IMR-90 (cell line): ENCODE data around the gene HELZ. TPM values are rescaled to one million over a fixed set of nuclear protein-coding genes. Genes with fewer than 3 reads are reported as not detected.

ENCODE experiments used
- ATAC-seq: fragments of 200-7000 bp; cut with Tn5 transposase; 2 replicates; pipeline ENCODE4 v1.9.1; 2020; ENCODE audit warnings: low read depth, mild to moderate bottlenecking, moderate library complexity
- BruUV-seq: library from RNA; stranded (reverse); fragments of 400-500 nt; replicated peaks from 2 replicates; lab custom pipeline; 2021; lab: Mats Ljungman, UMichigan
- CTCF ChIA-PET: fragments of 300-600 bp; formaldehyde crosslinking; extraction: SDS; loops from one replicate; lab custom pipeline; 2021; ENCODE audit warnings: antibody characterized with exemption; lab: Yijun Ruan, JAX
- POLR2A ChIA-PET: fragments of 300-600 bp; sonication (Branson Sonifier 250); formaldehyde crosslinking; loops from one replicate; lab custom pipeline; 2022; ENCODE audit warnings: antibody characterized with exemption; ENCODE audit not compliant: unreplicated experiment; lab: Charles Lee
- DNase-seq: peaks from one replicate; pipeline ENCODE4 v3.0.0; 2013
- H2AFZ ChIP-seq: replicated peaks from 2 replicates; pipeline ENCODE3; 2013; ENCODE audit warnings: low read length, mild to moderate bottlenecking; ENCODE audit not compliant: poor library complexity
- H2AK5ac ChIP-seq: 2 replicates; pipeline ENCODE4 v1.6.1; 2013; ENCODE audit warnings: low read depth, low read length, inconsistent platforms
- H2AK9ac ChIP-seq: replicated peaks from 2 replicates; pipeline ENCODE3; 2013; ENCODE audit warnings: mild to moderate bottlenecking, low read depth, low read length, moderate library complexity; ENCODE audit not compliant: poor library complexity
- H2BK120ac ChIP-seq: 2 replicates; pipeline ENCODE4 v1.6.1; 2013; ENCODE audit warnings: low read depth, low read length, inconsistent platforms
- H2BK15ac ChIP-seq: 3 replicates; pipeline ENCODE4 v1.6.1; 2013; ENCODE audit warnings: low read depth, low read length, inconsistent platforms
- H2BK20ac ChIP-seq: 2 replicates; pipeline ENCODE4 v1.6.1; 2013; ENCODE audit warnings: low read depth, mild to moderate bottlenecking, inconsistent platforms, low read length, moderate library complexity
- H2BK5ac ChIP-seq: 2 replicates; pipeline ENCODE4 v1.6.1; 2013; ENCODE audit warnings: mild to moderate bottlenecking, low read depth, low read length, inconsistent platforms; ENCODE audit not compliant: poor library complexity, severe bottlenecking
- H3K14ac ChIP-seq: replicated peaks from 2 replicates; pipeline ENCODE4 v1.6.1; 2013; ENCODE audit warnings: low read depth, low read length, inconsistent platforms
- H3K18ac ChIP-seq: 2 replicates; pipeline ENCODE4 v1.6.1; 2013; ENCODE audit warnings: low read depth, low read length, control low read depth
- H3K23ac ChIP-seq: 2 replicates; pipeline ENCODE4 v1.6.1; 2013; ENCODE audit warnings: low read depth, low read length, inconsistent platforms
- H3K27ac ChIP-seq: 2 replicates; pipeline ENCODE4 v1.5.1; 2013; ENCODE audit warnings: mild to moderate bottlenecking, control low read depth, low read length; ENCODE audit not compliant: insufficient read depth
- H3K27me3 ChIP-seq: 2 replicates; pipeline ENCODE4 v1.6.1; 2013; ENCODE audit warnings: low read length; ENCODE audit not compliant: control insufficient read depth, insufficient read depth
- H3K36me3 ChIP-seq: 2 replicates; pipeline ENCODE4 v1.6.1; 2013; ENCODE audit warnings: low read length, mixed read lengths; ENCODE audit not compliant: control insufficient read depth, insufficient read depth
- H3K4ac ChIP-seq: 2 replicates; pipeline ENCODE4 v1.6.1; 2013; ENCODE audit warnings: low read depth, low read length, inconsistent platforms
- H3K4me1 ChIP-seq: 2 replicates; pipeline ENCODE4 v1.6.1; 2013; ENCODE audit warnings: low read length, mixed read lengths; ENCODE audit not compliant: control insufficient read depth, insufficient read depth
- H3K4me2 ChIP-seq: 2 replicates; pipeline ENCODE4 v1.6.1; 2013; ENCODE audit warnings: low read depth, mild to moderate bottlenecking, control low read depth, low read length, moderate library complexity
- H3K4me3 ChIP-seq: 2 replicates; pipeline ENCODE4 v1.5.1; 2013; ENCODE audit warnings: low read depth, mild to moderate bottlenecking, control low read depth, low read length, moderate library complexity; ENCODE audit not compliant: insufficient read depth
- H3K56ac ChIP-seq: 2 replicates; pipeline ENCODE4 v1.6.1; 2013; ENCODE audit warnings: low read length, inconsistent platforms; ENCODE audit not compliant: insufficient read depth; ENCODE audit errors: extremely low read depth
- H3K79me1 ChIP-seq, 2 experiments: 2 replicates each; pipeline ENCODE4 v1.6.1; 2013; ENCODE audit warnings: low read length in 2 of 2, inconsistent platforms in 1 of 2, low read depth in 1 of 2
- H3K9ac ChIP-seq: 2 replicates; pipeline ENCODE4 v1.6.1; 2013; ENCODE audit warnings: low read depth, low read length, control low read depth
- H3K9me1 ChIP-seq: 2 replicates; pipeline ENCODE4 v1.6.1; 2013; ENCODE audit warnings: low read length, inconsistent platforms; ENCODE audit not compliant: insufficient read depth
- H3K9me3 ChIP-seq: 2 replicates; pipeline ENCODE4 v1.6.1; 2013; ENCODE audit warnings: low read length; ENCODE audit not compliant: control insufficient read depth, insufficient read depth
- H4K20me1 ChIP-seq: 2 replicates; pipeline ENCODE4 v1.6.1; 2013; ENCODE audit warnings: low read length, inconsistent platforms; ENCODE audit not compliant: insufficient read depth
- H4K5ac ChIP-seq: 2 replicates; pipeline ENCODE4 v1.6.1; 2013; ENCODE audit warnings: mild to moderate bottlenecking, low read depth, low read length, control low read depth
- H4K8ac ChIP-seq, 2 experiments: 2 replicates each; pipeline ENCODE4 v1.6.1; 2013; ENCODE audit warnings: low read depth in 2 of 2, low read length in 2 of 2, control low read depth in 1 of 2, inconsistent platforms in 1 of 2
- H4K91ac ChIP-seq: 2 replicates; pipeline ENCODE4 v1.6.1; 2013; ENCODE audit warnings: low read depth, low read length, inconsistent platforms; ENCODE audit not compliant: insufficient read depth
- BHLHE40 ChIP-seq: fragments of 150-350 bp; IDR thresholded peaks from 2 replicates; pipeline ENCODE4 v1.6.1; 2016; ENCODE audit warnings: mild to moderate bottlenecking, low read depth, low read length
- CEBPB ChIP-seq: IDR thresholded peaks from 2 replicates; pipeline ENCODE4 v1.6.1; 2012; ENCODE audit warnings: low read depth, low read length, improper control_type of control experiment
- CHD1 ChIP-seq: IDR thresholded peaks from 2 replicates; pipeline ENCODE4 v1.6.1; 2012; ENCODE audit warnings: low read depth, low read length, improper control_type of control experiment
- ELK1 ChIP-seq: fragments of 150-350 bp; IDR thresholded peaks from 2 replicates; pipeline ENCODE4 v1.6.1; 2016; ENCODE audit warnings: low read depth, mild to moderate bottlenecking, low read length, moderate library complexity, borderline replicate concordance
- FOS ChIP-seq: fragments of 150-350 bp; IDR thresholded peaks from 2 replicates; pipeline ENCODE4 v1.6.1; 2016; ENCODE audit warnings: low read depth, low read length
- MAFK ChIP-seq: IDR thresholded peaks from 2 replicates; pipeline ENCODE4 v1.6.1; 2012; ENCODE audit warnings: low read depth, low read length, improper control_type of control experiment
- MAZ ChIP-seq: IDR thresholded peaks from 2 replicates; pipeline ENCODE4 v1.6.1; 2012; ENCODE audit warnings: low read depth, mild to moderate bottlenecking, low read length, improper control_type of control experiment, moderate library complexity, borderline replicate concordance
- MXI1 ChIP-seq: IDR thresholded peaks from 2 replicates; pipeline ENCODE4 v1.6.1; 2012; ENCODE audit warnings: low read depth, mild to moderate bottlenecking, low read length, moderate library complexity, borderline replicate concordance
- NFE2L2 ChIP-seq: fragments of 150-350 bp; IDR thresholded peaks from 2 replicates; pipeline ENCODE4 v1.6.1; 2016; ENCODE audit warnings: low read depth, mild to moderate bottlenecking, low read length
- POLR2A ChIP-seq: IDR thresholded peaks from 2 replicates; pipeline ENCODE4 v1.6.1; 2012; ENCODE audit warnings: mild to moderate bottlenecking, low read depth, low read length
- RAD21 ChIP-seq: IDR thresholded peaks from 2 replicates; pipeline ENCODE4 v1.6.1; 2012; ENCODE audit warnings: low read length, improper control_type of control experiment
- RCOR1 ChIP-seq: IDR thresholded peaks from 2 replicates; pipeline ENCODE4 v1.6.1; 2012; ENCODE audit warnings: mild to moderate bottlenecking, low read length, improper control_type of control experiment; ENCODE audit not compliant: insufficient replicate concordance
- RFX5 ChIP-seq: IDR thresholded peaks from 2 replicates; pipeline ENCODE4 v1.8.0; 2012; ENCODE audit warnings: low read depth, mild to moderate bottlenecking, low read length, moderate library complexity
- SMC3 ChIP-seq: fragments of 150-350 bp; IDR thresholded peaks from 2 replicates; pipeline ENCODE4 v1.6.1; 2016; ENCODE audit warnings: low read depth, mild to moderate bottlenecking, antibody characterized with exemption, low read length, moderate library complexity
- dilution Hi-C: fragments of 300-500 bp; cut with HindIII; formaldehyde crosslinking; loops from one replicate; pipeline ENCODE4 v1.14.3; 2018; ENCODE audit warnings: low sequenced_read_pairs; ENCODE audit not compliant: unreplicated experiment
- in situ Hi-C: fragments of 300-500 bp; cut with MboI; formaldehyde crosslinking; loops from 3 replicates; pipeline ENCODE4 v1.14.3; 2019; ENCODE audit warnings: low sequenced_read_pairs, inconsistent platforms, mixed read lengths
- intact Hi-C: fragments of 100-400 bp; cut with micrococcal nuclease; formaldehyde crosslinking; loops from 2 replicates; pipeline ENCODE4 v1.10.0; 2022
- polyA plus RNA-seq, 3 experiments: library from polyadenylated mRNA; depleted of rRNA; stranded (reverse); fragments of >200 nt; gene quantifications; 2 replicates each; pipeline ENCODE4 v1.2.3, GENCODE V29; 2012; ENCODE audit warnings: low replicate concordance in 1 of 3
- total RNA-seq: library from RNA; depleted of rRNA; stranded (reverse); fragments of >200 nt; gene quantifications from 2 replicates; pipeline ENCODE4 v1.2.3, GENCODE V29; 2012
- TF ChIP-seq, protein P1 (sequence below): fragments of 150-350 bp; IDR thresholded peaks from 2 replicates; pipeline ENCODE4 v1.6.1; 2017; ENCODE audit warnings: mild to moderate bottlenecking, antibody characterized with exemption, low read length, low read depth
- TF ChIP-seq, protein P2 (sequence below): conservative IDR thresholded peaks from 2 replicates; pipeline ENCODE4 v1.5.1; 2012; ENCODE audit warnings: mild to moderate bottlenecking, low read depth, low read length, improper control_type of control experiment

The HELZ gene
- total and polyA plus RNA-seq, 2 of the 4 experiments (the other 2 are of a cell fraction) = 8.0 to 60.6 TPM

DNA sequence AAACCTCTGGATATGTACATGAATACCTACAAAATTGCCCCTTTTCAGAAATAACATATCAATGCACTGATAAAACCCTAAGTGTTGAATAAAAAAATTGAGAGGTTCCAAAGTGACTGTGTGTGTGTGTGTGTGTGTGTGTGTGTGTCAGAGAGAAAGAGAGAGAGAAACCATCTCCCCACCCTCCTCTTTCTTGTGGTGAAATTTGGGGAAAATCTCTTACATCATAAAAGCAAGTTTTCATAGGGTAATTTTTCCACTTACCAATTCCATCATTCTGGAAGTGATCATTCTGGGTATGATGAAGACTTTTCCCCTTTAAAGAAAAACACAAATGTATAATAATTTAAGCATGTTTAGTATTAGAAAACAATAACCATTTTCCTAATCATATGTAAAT, 121.3 kb downstream of the HELZ start:
- Histone ChIP-seq H3K14ac (no peak overlapping the region), H4K91ac (no peak overlapping the region), H4K5ac (no peak overlapping the region), H3K4me3 (no peak overlapping the region), H2AK5ac (no peak overlapping the region), H2AK9ac (no peak overlapping the region), H2BK5ac (no peak overlapping the region), H2BK20ac (no peak overlapping the region), H2AFZ (no peak overlapping the region), H3K27ac (no peak overlapping the region), H3K36me3 (peaks cover 21% of the 10 kb centered on the region), H4K20me1 (no peaks in the 10 kb centered on the region), H3K4me1 (no peaks in the 10 kb centered on the region), H3K4me2 (no peak overlapping the region), H3K27me3 (no peaks in the 10 kb centered on the region), H3K9ac (no peak overlapping the region), H3K4ac (no peak overlapping the region), H3K9me1 (peaks cover 3% of the 10 kb centered on the region; the same call in 1 of the 2 replicates), H2BK15ac (no peak overlapping the region), H2BK120ac (no peak overlapping the region), H3K23ac (no peak overlapping the region), H3K56ac (no peak overlapping the region), H3K18ac (no peak overlapping the region), H4K8ac (no peak overlapping the region), H3K79me1 (peaks cover 8 to 13% of the 10 kb centered on the region in 2 experiments; a peak in 2 of 4 replicates), H3K9me3 (no peaks in the 10 kb centered on the region)
- dilution Hi-C loops (no loop called here), in situ Hi-C loops (no loop called here), intact Hi-C loops (no loop called here)
- TF ChIP-seq ELK1 (no peak), RCOR1 (no peak), RFX5 (no peak), CEBPB (no peak), FOS (no peak), RAD21 (no peak), BHLHE40 (no peak), POLR2A (no peak), MAFK (no peak), MAZ (no peak), NFE2L2 (no peak), SMC3 (no peak), MXI1 (no peak), CHD1 (no peak)
- TF ChIP-seq, protein P1, sequence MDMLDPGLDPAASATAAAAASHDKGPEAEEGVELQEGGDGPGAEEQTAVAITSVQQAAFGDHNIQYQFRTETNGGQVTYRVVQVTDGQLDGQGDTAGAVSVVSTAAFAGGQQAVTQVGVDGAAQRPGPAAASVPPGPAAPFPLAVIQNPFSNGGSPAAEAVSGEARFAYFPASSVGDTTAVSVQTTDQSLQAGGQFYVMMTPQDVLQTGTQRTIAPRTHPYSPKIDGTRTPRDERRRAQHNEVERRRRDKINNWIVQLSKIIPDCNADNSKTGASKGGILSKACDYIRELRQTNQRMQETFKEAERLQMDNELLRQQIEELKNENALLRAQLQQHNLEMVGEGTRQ = no peak
- TF ChIP-seq, protein P2, sequence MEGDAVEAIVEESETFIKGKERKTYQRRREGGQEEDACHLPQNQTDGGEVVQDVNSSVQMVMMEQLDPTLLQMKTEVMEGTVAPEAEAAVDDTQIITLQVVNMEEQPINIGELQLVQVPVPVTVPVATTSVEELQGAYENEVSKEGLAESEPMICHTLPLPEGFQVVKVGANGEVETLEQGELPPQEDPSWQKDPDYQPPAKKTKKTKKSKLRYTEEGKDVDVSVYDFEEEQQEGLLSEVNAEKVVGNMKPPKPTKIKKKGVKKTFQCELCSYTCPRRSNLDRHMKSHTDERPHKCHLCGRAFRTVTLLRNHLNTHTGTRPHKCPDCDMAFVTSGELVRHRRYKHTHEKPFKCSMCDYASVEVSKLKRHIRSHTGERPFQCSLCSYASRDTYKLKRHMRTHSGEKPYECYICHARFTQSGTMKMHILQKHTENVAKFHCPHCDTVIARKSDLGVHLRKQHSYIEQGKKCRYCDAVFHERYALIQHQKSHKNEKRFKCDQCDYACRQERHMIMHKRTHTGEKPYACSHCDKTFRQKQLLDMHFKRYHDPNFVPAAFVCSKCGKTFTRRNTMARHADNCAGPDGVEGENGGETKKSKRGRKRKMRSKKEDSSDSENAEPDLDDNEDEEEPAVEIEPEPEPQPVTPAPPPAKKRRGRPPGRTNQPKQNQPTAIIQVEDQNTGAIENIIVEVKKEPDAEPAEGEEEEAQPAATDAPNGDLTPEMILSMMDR = no peak
- ATAC-seq (no peak), DNase-seq (no peak)
- no TSS peak for BruUV-seq
- ChIA-PET POLR2A (no interaction called here), CTCF (no interaction called here)
